ENCODE data around the gene IMPACT.

Gene IMPACT

GRCh38 chr18:24482821-24483220, 56.4 kb downstream of the IMPACT start:
- Histone ChIP-seq H3K9ac (no peak overlapping the region), H3K27ac (no peak overlapping the region), H3K9me3 (replicated peaks in 1 of 11) (peaks cover 0 to 7% (median 0%) of the 10 kb centered on the region in 11 experiments; a peak in 4 of 22 replicates), H4K20me1 (no peaks in the 10 kb centered on the region), H3K4me1 (peaks cover 0 to 9% (median 5%) of the 10 kb centered on the region in 10 experiments; a peak in 11 of 20 replicates), H3K4me3 (no peak overlapping the region), H3K36me3 (no peaks in the 10 kb centered on the region), H3K27me3 (no peaks in the 10 kb centered on the region), H3K4me2 (peak overlapping the region in 6 of 11 experiments; percentile 15 to 56 (median 38); a peak in 12 of 22 replicates)
- TF ChIP-seq Cebpa-rat (IDR thresholded peaks at IDR 0.05) = no peak

- peaks cover 0 to 1% (median 0%) of the 10 kb centered on the region in 11 experiments; a peak in 2 of 22 replicates for H3K9me3 ChIP-seq (replicated peaks in 1 of 11)
- H3K27ac ChIP-seq = no peak overlapping the region
- no peaks in the 10 kb centered on the region for H4K20me1 ChIP-seq
- no peak overlapping the region for H3K9ac ChIP-seq
- H3K4me3 ChIP-seq = no peak overlapping the region
- no peaks in the 10 kb centered on the region for H3K36me3 ChIP-seq
- H3K27me3 ChIP-seq = no peaks in the 10 kb centered on the region
- H3K4me2 ChIP-seq = no peak overlapping the region
- H3K4me1 ChIP-seq = peaks cover 0 to 17% (median 9%) of the 10 kb centered on the region in 10 experiments; a peak in 15 of 20 replicates
- no peak for TF ChIP-seq Cebpa-rat (IDR thresholded peaks at IDR 0.05)
These were observed 59.2 kb downstream of the IMPACT start for GRCh38 chr18:24485681-24486080.

- no peak for TF ChIP-seq Cebpa-rat (IDR thresholded peaks at IDR 0.05)
- no peaks in the 10 kb centered on the region for H3K36me3 ChIP-seq
- H3K4me2 ChIP-seq = no peak overlapping the region
- no peaks in the 10 kb centered on the region for H3K9me3 ChIP-seq (replicated peaks in 1 of 11)
- no peaks in the 10 kb centered on the region for H3K27me3 ChIP-seq
- peaks cover under 1 to 19% (median 10%) of the 10 kb centered on the region in 10 experiments; a peak in 18 of 20 replicates for H3K4me1 ChIP-seq
- H3K27ac ChIP-seq = no peak overlapping the region
- H3K4me3 ChIP-seq = no peak overlapping the region
- H3K9ac ChIP-seq = no peak overlapping the region
- H4K20me1 ChIP-seq = no peaks in the 10 kb centered on the region
These were observed 60.2 kb downstream of the IMPACT start for GRCh38 chr18:24486684-24487083.

GRCh38 chr18:24488824-24489493, 62.5 kb downstream of the IMPACT start:
- H3K9ac ChIP-seq = no peak overlapping the region
- H3K36me3 ChIP-seq = no peaks in the 10 kb centered on the region
- no peaks in the 10 kb centered on the region; a peak in 1 of 22 replicates for H3K27me3 ChIP-seq
- peak overlapping the region in 2 of 11 experiments; percentile 15 to 28; a peak in 1 of 22 replicates for H3K4me2 ChIP-seq
- no peak for TF ChIP-seq Cebpa-rat (IDR thresholded peaks at IDR 0.05)
- H4K20me1 ChIP-seq = no peaks in the 10 kb centered on the region
- H3K4me1 ChIP-seq = peaks cover 13 to 24% (median 18%) of the 10 kb centered on the region in 10 experiments; a peak in 19 of 20 replicates
- no peak overlapping the region for H3K27ac ChIP-seq
- no peaks in the 10 kb centered on the region for H3K9me3 ChIP-seq (replicated peaks in 1 of 11)
- H3K4me3 ChIP-seq = no peak overlapping the region

GRCh38 chr18:24490539-24490938, 64.1 kb downstream of the IMPACT start:
- Histone ChIP-seq H3K9ac (no peak overlapping the region), H3K27me3 (no peaks in the 10 kb centered on the region; a peak in 1 of 22 replicates), H3K4me1 (peaks cover 13 to 24% (median 18%) of the 10 kb centered on the region in 10 experiments; a peak in 19 of 20 replicates), H3K27ac (no peak overlapping the region), H3K9me3 (replicated peaks in 1 of 11) (no peaks in the 10 kb centered on the region), H4K20me1 (no peaks in the 10 kb centered on the region), H3K4me3 (no peak overlapping the region), H3K4me2 (no peak overlapping the region), H3K36me3 (no peaks in the 10 kb centered on the region)
- TF ChIP-seq Cebpa-rat (IDR thresholded peaks at IDR 0.05) = no peak

GRCh38 chr18:24491927-24492834, 65.7 kb downstream of the IMPACT start:
- Histone ChIP-seq H4K20me1 (no peaks in the 10 kb centered on the region), H3K36me3 (no peaks in the 10 kb centered on the region), H3K4me1 (peaks cover 13 to 24% (median 18%) of the 10 kb centered on the region in 10 experiments; a peak in 19 of 20 replicates), H3K4me3 (peak overlapping the region in 1 of 10 experiments; percentile 14; a peak in 3 of 20 replicates), H3K4me2 (peak overlapping the region; percentile 64 to 84 (median 77)), H3K9ac (peak overlapping the region in 8 of 11 experiments; percentile 0 to 63 (median 22); a peak in 8 of 22 replicates), H3K27me3 (no peaks in the 10 kb centered on the region; a peak in 1 of 22 replicates), H3K9me3 (replicated peaks in 1 of 11) (no peaks in the 10 kb centered on the region), H3K27ac (no peak overlapping the region; a peak in 1 of 22 replicates)
- TF ChIP-seq Cebpa-rat (IDR thresholded peaks at IDR 0.05) = no peak

- Histone ChIP-seq H4K20me1 (no peaks in the 10 kb centered on the region), H3K4me1 (peaks cover 12 to 15% (median 14%) of the 10 kb centered on the region in 10 experiments; a peak in 19 of 20 replicates), H3K4me3 (no peak overlapping the region), H3K27ac (no peak overlapping the region), H3K9me3 (replicated peaks in 1 of 11) (no peaks in the 10 kb centered on the region), H3K27me3 (no peaks in the 10 kb centered on the region; a peak in 1 of 22 replicates), H3K9ac (no peak overlapping the region), H3K36me3 (no peaks in the 10 kb centered on the region), H3K4me2 (no peak overlapping the region)
- no peak for TF ChIP-seq Cebpa-rat (IDR thresholded peaks at IDR 0.05)
These were observed 68.1 kb downstream of the IMPACT start for GRCh38 chr18:24494586-24494985.

- Histone ChIP-seq H4K20me1 (no peaks in the 10 kb centered on the region), H3K9me3 (replicated peaks in 1 of 11) (no peaks in the 10 kb centered on the region)
- no peak for TF ChIP-seq Cebpa-rat (IDR thresholded peaks at IDR 0.05)
These were observed 70.7 kb downstream of the IMPACT start for GRCh38 chr18:24497031-24497754.

More at GRCh38 chr18:24497031-24497754, 70.7 kb downstream of the IMPACT start:
- Histone ChIP-seq H3K4me1 (peaks cover 6 to 8% (median 8%) of the 10 kb centered on the region in 10 experiments; a peak in 19 of 20 replicates), H3K9ac (no peak overlapping the region), H3K27me3 (no peaks in the 10 kb centered on the region; a peak in 1 of 22 replicates), H3K27ac (no peak overlapping the region), H3K4me3 (no peak overlapping the region), H3K36me3 (no peaks in the 10 kb centered on the region), H3K4me2 (no peak overlapping the region)
